ENCODE data around the gene ADAT2.

The ADAT2 gene

GRCh38 chr6:143396497-143397226, 53.8 kb downstream of the ADAT2 start:
- no peak for DNase-seq

- DNase-seq: no peak
These were observed 54.8 kb downstream of the ADAT2 start for GRCh38 chr6:143395699-143396098.

- no peak for DNase-seq
These were observed 56.1 kb downstream of the ADAT2 start for GRCh38 chr6:143394389-143394788.

GRCh38 chr6:143390278-143390677, 60.2 kb downstream of the ADAT2 start:
- no peak for DNase-seq

GRCh38 chr6:143385636-143386035, 64.9 kb downstream of the ADAT2 start:
- DNase-seq: no peak

GRCh38 chr6:143376861-143377260, 73.6 kb downstream of the ADAT2 start:
- DNase-seq: no peak

- DNase-seq: no peak
These were observed 74.1 kb downstream of the ADAT2 start for GRCh38 chr6:143376375-143376774.

- no peak for DNase-seq
These were observed 75.4 kb downstream of the ADAT2 start for GRCh38 chr6:143375022-143375585.

GRCh38 chr6:143374014-143374413, 76.5 kb downstream of the ADAT2 start:
- no peak for DNase-seq

All from stimulated activated CD4-positive, alpha-beta T cell treated with anti-CD3 and anti-CD28 coated beads, Interleukin-12 subunit alpha, Interleukin-12 subunit beta, amount 100 ng/mL, for 4 hours (primary cell).